HFF-Myc (cell line): Measurements from ENCODE around the gene SMIM5.

Experiments
- DNase-seq: peaks from one replicate; pipeline ENCODE4 v3.0.0-alpha.2; 2011; ENCODE audit warnings: low read depth; ENCODE audit errors: extremely low read depth
- H3K4me3 ChIP-seq: replicated peaks from 2 replicates; pipeline ENCODE4 v1.5.1; 2011; ENCODE audit warnings: low read depth, mild to moderate bottlenecking, control low read depth, low read length
- TF ChIP-seq, protein P1 (sequence below): IDR thresholded peaks from 2 replicates; pipeline ENCODE4 v1.5.1; 2012; ENCODE audit warnings: mild to moderate bottlenecking, low read depth, low read length, control low read depth; ENCODE audit errors: missing control alignments

Gene SMIM5

DNA sequence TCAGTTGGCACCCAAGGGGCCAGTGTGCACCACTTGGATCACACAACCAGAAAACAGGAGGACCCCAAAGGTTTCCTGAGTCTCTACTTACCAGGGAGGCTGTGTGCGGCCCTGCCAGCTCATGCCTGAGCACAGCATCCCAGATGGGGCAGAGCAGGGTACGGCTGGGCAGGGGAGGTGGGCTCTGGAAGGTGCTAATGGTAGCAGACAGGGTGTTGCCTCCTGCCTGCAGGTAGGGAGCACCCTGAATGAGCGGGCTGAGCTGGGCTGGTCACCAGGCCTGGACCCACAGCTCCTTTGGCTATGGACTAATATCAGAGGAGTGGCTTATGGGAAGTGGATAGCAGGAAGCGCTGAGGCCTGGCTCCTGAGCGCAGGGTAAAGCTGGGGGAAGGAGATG is 19.1 kb downstream of the SMIM5 start:
- no peak overlapping the region for H3K4me3 ChIP-seq
- DNase-seq, result no peak
- TF ChIP-seq, protein P1, sequence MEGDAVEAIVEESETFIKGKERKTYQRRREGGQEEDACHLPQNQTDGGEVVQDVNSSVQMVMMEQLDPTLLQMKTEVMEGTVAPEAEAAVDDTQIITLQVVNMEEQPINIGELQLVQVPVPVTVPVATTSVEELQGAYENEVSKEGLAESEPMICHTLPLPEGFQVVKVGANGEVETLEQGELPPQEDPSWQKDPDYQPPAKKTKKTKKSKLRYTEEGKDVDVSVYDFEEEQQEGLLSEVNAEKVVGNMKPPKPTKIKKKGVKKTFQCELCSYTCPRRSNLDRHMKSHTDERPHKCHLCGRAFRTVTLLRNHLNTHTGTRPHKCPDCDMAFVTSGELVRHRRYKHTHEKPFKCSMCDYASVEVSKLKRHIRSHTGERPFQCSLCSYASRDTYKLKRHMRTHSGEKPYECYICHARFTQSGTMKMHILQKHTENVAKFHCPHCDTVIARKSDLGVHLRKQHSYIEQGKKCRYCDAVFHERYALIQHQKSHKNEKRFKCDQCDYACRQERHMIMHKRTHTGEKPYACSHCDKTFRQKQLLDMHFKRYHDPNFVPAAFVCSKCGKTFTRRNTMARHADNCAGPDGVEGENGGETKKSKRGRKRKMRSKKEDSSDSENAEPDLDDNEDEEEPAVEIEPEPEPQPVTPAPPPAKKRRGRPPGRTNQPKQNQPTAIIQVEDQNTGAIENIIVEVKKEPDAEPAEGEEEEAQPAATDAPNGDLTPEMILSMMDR, result no peak

DNA sequence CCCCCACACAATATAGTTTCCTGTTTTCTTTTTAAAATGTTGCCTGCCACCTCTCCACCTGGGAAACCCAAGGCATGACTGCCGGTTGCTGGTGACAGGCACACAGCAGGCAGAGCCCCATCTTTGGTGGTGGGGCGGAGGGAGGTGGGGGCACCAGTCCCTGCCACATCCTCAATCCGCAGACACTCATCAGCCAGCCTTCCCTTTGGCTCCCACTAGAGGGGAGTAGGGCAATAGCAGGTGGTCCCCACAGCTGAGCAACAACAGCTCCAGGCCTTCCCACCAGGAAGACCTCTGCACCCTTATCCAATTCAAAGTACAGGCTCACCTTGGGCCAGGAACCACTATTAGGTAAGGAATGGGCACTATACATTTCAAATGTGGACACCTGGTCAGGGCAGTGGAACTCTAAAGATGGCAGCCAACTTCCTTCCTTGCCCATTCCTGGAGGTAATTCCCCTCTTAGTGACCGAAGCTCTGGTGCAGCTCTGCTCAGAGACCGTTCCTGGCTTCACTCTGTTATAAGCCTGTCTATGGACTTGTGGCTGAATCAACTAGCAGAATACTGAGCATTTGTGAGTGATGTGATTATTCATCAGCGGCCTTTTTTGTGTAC is 19.8 kb downstream of the SMIM5 start:
- H3K4me3 ChIP-seq, result no peak overlapping the region
- DNase-seq, result no peak
- TF ChIP-seq, protein P1, result peak; percentile 84

DNA sequence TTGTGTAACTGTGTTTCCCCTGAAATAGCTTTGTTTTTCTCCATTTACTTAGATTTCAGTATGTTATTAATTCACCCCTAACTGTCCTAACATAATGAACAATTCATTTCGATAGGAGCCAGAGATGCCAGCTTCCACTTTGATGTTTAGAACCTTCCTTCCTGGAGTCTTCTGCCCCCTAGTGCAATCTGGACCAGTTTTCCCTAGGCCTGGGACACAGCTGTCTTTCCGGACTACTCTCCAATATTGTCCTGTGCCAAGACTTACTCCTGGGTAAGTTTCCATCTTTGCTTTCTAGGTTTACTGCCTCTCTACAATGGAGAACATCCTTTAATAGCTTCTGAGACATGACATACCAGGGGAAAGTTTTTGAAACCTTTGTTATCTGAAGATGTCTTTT is 20.9 kb downstream of the SMIM5 start:
- DNase-seq, result no peak
- H3K4me3 ChIP-seq, result no peak overlapping the region
- TF ChIP-seq, protein P1, result peak; percentile 32

DNA sequence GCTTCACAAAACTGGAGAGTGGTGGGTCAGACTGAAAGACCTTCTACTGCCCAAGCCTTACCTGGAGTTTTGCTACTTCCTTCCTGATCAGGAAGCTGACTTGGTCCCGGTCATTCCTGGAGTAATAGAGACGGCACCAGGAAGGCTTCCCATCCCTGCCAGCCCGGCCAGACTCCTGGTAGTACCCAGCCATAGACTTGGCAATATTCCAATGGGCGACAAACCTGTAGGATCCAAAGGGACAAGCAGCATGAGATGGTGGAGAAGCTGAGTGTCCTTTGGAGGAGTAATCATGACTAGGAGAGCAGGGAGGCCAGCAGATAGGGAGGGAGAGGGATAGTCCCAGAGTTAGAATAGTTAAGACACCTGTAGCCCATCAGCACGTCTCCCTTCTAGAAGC is 25.0 kb downstream of the SMIM5 start:
- no peak overlapping the region for H3K4me3 ChIP-seq
- DNase-seq, result no peak
- TF ChIP-seq, protein P1, result no peak

DNA sequence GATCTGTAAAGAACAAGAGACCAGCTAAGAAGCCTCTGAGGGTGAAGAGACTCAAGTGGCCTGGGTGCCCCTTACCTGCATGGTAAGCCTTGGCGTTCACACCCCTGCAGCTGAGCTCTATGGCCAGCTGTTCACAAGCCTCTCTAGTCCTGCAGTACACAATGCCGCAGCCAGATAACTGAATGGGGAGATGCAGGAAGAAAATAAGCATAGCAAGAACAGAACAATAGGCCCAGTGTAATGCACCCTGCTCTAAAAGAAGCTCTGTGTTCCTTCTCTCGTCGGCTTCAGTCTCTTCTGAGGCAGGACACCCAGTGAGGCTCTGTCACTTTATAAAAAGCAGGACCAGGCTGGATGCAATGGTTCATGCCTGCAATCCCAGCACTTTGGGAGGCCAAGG is 28.3 kb downstream of the SMIM5 start:
- no peak for DNase-seq
- H3K4me3 ChIP-seq, result no peak overlapping the region
- TF ChIP-seq, protein P1, result no peak

DNA sequence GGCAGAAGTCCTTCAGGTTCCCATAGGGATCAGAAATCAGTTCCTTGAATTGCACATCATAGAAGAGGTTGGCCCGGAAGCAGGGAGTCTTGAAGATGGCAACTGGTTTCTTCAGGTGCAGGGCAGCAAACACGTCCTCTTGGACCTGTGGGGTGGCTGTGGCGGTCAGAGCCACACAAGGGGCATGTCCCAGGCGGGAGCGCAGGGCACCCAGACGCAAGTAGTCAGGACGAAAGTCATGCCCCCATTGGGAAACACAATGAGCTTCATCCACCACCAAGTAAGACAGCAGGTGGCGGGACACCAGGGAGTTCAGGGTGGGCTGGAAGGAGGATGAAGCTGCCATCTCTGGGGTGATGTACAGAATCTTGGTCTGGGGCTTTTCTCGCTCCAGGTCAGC is 29.3 kb downstream of the SMIM5 start:
- H3K4me3 ChIP-seq, result no peak overlapping the region
- TF ChIP-seq, protein P1, result no peak
- no peak for DNase-seq

DNA sequence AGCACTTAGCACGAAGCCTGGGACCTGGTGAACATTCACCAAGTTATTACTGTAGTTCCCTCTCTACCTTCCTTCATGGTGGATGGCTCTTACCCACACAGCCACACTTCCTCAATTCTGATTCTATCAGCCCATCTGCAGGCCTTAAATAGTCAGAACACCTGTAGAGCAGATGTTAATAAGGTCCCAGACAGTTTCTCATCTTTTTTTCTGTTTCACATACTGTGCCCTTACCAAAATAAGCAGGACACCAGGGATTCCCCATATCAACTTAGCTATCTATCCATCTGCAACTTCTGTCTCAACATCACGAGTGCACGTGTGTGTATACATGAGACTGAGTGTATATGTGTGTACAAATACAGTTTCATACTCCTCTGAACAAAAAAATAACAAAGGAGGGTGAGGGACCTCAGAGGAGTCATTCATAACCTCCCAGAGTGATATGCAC is 30.9 kb downstream of the SMIM5 start:
- TF ChIP-seq, protein P1, result no peak
- DNase-seq, result no peak
- no peak overlapping the region for H3K4me3 ChIP-seq
